WTC11 (cell line): ENCODE data around the gene BCAM. TPM values are rescaled to one million over a fixed set of nuclear protein-coding genes. Genes with fewer than 3 reads are reported as not detected.

ENCODE experiments used
- ATAC-seq: fragments of 200-7000 bp; cut with Tn5 transposase; 2 replicates; pipeline ENCODE4 v1.10.0; 2021; ENCODE audit warnings: mild to moderate bottlenecking, moderate library complexity
- CTCF ChIA-PET: fragments of 300-600 bp; sonication (Branson Sonifier 250); formaldehyde crosslinking; loops from one replicate; lab custom pipeline; 2021; ENCODE audit warnings: antibody characterized with exemption; lab: Charles Lee
- POLR2A ChIA-PET: fragments of 350-600 bp; sonication (Branson Sonifier 250); formaldehyde crosslinking; loops from one replicate; lab custom pipeline; 2021; ENCODE audit warnings: antibody characterized with exemption; lab: Charles Lee
- DNase-seq: peaks from one replicate; pipeline ENCODE4 v3.0.0; 2021; ENCODE audit warnings: low spot score
- H3K27ac Mint-ChIP-seq: 2 replicates; pipeline ENCODE4 v1.8.0; 2021; ENCODE audit warnings: mixed read lengths
- H3K27me3 Mint-ChIP-seq: 2 replicates; pipeline ENCODE4 v1.8.0; 2021; ENCODE audit warnings: low read depth, mild to moderate bottlenecking, moderate library complexity, mixed read lengths
- H3K36me3 Mint-ChIP-seq: 2 replicates; pipeline ENCODE4 v1.8.0; 2021; ENCODE audit warnings: mixed read lengths
- H3K4me1 Mint-ChIP-seq: 2 replicates; pipeline ENCODE4 v1.8.0; 2022; ENCODE audit warnings: mixed read lengths
- H3K4me3 Mint-ChIP-seq: 2 replicates; pipeline ENCODE4 v1.8.0; 2021; ENCODE audit warnings: mild to moderate bottlenecking, moderate library complexity, mixed read lengths
- H3K9me3 Mint-ChIP-seq: 2 replicates; pipeline ENCODE4 v1.8.0; 2021; ENCODE audit warnings: mixed read lengths
- ARID4B ChIP-seq: sonication (generic); formaldehyde crosslinking; IDR thresholded peaks from 2 replicates; pipeline ENCODE4 v1.8.0; 2023; ENCODE audit warnings: missing genetic modification reagents, mild to moderate bottlenecking, borderline replicate concordance
- ATF1 ChIP-seq: sonication (generic); formaldehyde crosslinking; IDR thresholded peaks from 2 replicates; pipeline ENCODE4 v1.8.1; 2023; ENCODE audit warnings: mild to moderate bottlenecking, moderate library complexity, missing genetic modification reagents
- E2F4 ChIP-seq: sonication (generic); formaldehyde crosslinking; IDR thresholded peaks from 2 replicates; pipeline ENCODE4 v1.8.1; 2022; ENCODE audit warnings: low read depth, mild to moderate bottlenecking, moderate library complexity, missing genetic modification reagents, borderline replicate concordance
- ERG ChIP-seq: fragments of 250-450 bp; sonication (Bioruptor Pico); IDR thresholded peaks from 2 replicates; pipeline ENCODE4 v1.8.0; 2021; ENCODE audit warnings: mild to moderate bottlenecking
- ETV6 ChIP-seq: sonication (generic); formaldehyde crosslinking; IDR thresholded peaks from 2 replicates; pipeline ENCODE4 v1.8.1; 2022; ENCODE audit warnings: mild to moderate bottlenecking, missing genetic modification reagents
- FOXK1 ChIP-seq: sonication (generic); formaldehyde crosslinking; IDR thresholded peaks from 2 replicates; pipeline ENCODE4 v1.8.0; 2022; ENCODE audit warnings: mild to moderate bottlenecking, moderate library complexity, missing genetic modification reagents
- GTF2I ChIP-seq: fragments of 250-450 bp; sonication (Bioruptor Pico); conservative IDR thresholded peaks from 2 replicates; pipeline ENCODE4 v1.4.0; 2021; ENCODE audit warnings: mild to moderate bottlenecking
- HMGA2 ChIP-seq: fragments of 250-450 bp; sonication (Bioruptor Pico); IDR thresholded peaks from 2 replicates; pipeline ENCODE4 v1.4.0; 2021; ENCODE audit warnings: mild to moderate bottlenecking, moderate library complexity
- HMGXB4 ChIP-seq: sonication (generic); formaldehyde crosslinking; IDR thresholded peaks from 2 replicates; pipeline ENCODE4 v1.8.1; 2023; ENCODE audit warnings: mild to moderate bottlenecking, moderate library complexity, missing genetic modification reagents
- JAZF1 ChIP-seq: fragments of 250-450 bp; sonication (Bioruptor Pico); IDR thresholded peaks from 2 replicates; pipeline ENCODE4 v1.9.0; 2021; ENCODE audit warnings: moderate library complexity, mild to moderate bottlenecking, inconsistent platforms
- JUN ChIP-seq: sonication (generic); formaldehyde crosslinking; IDR thresholded peaks from 2 replicates; pipeline ENCODE4 v1.8.0; 2023; ENCODE audit warnings: mild to moderate bottlenecking, missing genetic modification reagents
- MLX ChIP-seq: sonication (generic); formaldehyde crosslinking; IDR thresholded peaks from 2 replicates; pipeline ENCODE4 v1.8.1; 2023; ENCODE audit warnings: mild to moderate bottlenecking, missing genetic modification reagents, moderate library complexity
- MXD4 ChIP-seq: fragments of 250-450 bp; sonication (Bioruptor Pico); IDR thresholded peaks from 2 replicates; pipeline ENCODE4 v1.8.0; 2021; ENCODE audit warnings: mild to moderate bottlenecking, moderate library complexity, borderline replicate concordance
- NFATC4 ChIP-seq: fragments of 250-450 bp; sonication (Bioruptor Pico); IDR thresholded peaks from 2 replicates; pipeline ENCODE4 v1.9.0; 2021; ENCODE audit warnings: mild to moderate bottlenecking
- USF1 ChIP-seq: sonication (generic); formaldehyde crosslinking; IDR thresholded peaks from 2 replicates; pipeline ENCODE4 v1.8.0; 2022; ENCODE audit warnings: mild to moderate bottlenecking, missing genetic modification reagents
- ZBTB21 ChIP-seq: sonication (generic); formaldehyde crosslinking; IDR thresholded peaks from 2 replicates; pipeline ENCODE4 v1.8.1; 2023; ENCODE audit warnings: mild to moderate bottlenecking, missing genetic modification reagents, borderline replicate concordance
- ZBTB43 ChIP-seq: sonication (generic); formaldehyde crosslinking; IDR thresholded peaks from 2 replicates; pipeline ENCODE4 v1.8.1; 2023; ENCODE audit warnings: mild to moderate bottlenecking, missing genetic modification reagents
- ZNF263 ChIP-seq: sonication (generic); formaldehyde crosslinking; IDR thresholded peaks from 2 replicates; pipeline ENCODE4 v1.8.1; 2022; ENCODE audit warnings: low read depth, mild to moderate bottlenecking, moderate library complexity, missing genetic modification reagents
- total RNA-seq: library from RNA; stranded (reverse); gene quantifications from 3 replicates; pipeline ENCODE4 v1.2.3, GENCODE V29; 2021

BCAM gene
- total RNA-seq, 1 experiment from 2014 or later: 73.1 TPM

- POLR2A ChIA-PET: interaction anchor here (0.7 to 1.6 kb wide), 2 partner anchors 18 to 182 kb away, joined by 6 read pairs; no protein-coding TSS in a partner anchor
- H3K4me3 Mint-ChIP-seq: no peak overlapping the region
These were observed 33.1 kb upstream of the BCAM start for GRCh38 chr19:44775676-44776240.

More at GRCh38 chr19:44775676-44776240, 33.1 kb upstream of the BCAM start:
- ATAC-seq (no peak), DNase-seq (no peak)
- peaks cover 10% of the 10 kb centered on the region for H3K4me1 Mint-ChIP-seq
- no peaks in the 10 kb centered on the region for H3K9me3 Mint-ChIP-seq
- CTCF ChIA-PET: interaction anchor here (0.6 to 9.8 kb wide), 5 partner anchors 9 to 119 kb away, joined by 3 to 548 read pairs (median 6); no protein-coding TSS in a partner anchor
- no peaks in the 10 kb centered on the region for H3K36me3 Mint-ChIP-seq
- TF ChIP-seq ERG (no peak), USF1 (no peak), MLX (CRISPR knock-in tag) (no peak), ZBTB43 (CRISPR knock-in tag) (no peak), ZBTB21 (CRISPR knock-in tag) (no peak), JAZF1 (CRISPR knock-in tag) (no peak), FOXK1 (CRISPR knock-in tag) (no peak), ATF1 (CRISPR knock-in tag) (no peak), HMGA2 (CRISPR knock-in tag) (no peak), NFATC4 (CRISPR knock-in tag) (no peak), GTF2I (CRISPR knock-in tag) (no peak), ETV6 (no peak), JUN (CRISPR knock-in tag) (no peak), MXD4 (CRISPR knock-in tag) (no peak), E2F4 (CRISPR knock-in tag) (no peak), ZNF263 (CRISPR knock-in tag) (no peak), ARID4B (CRISPR knock-in tag) (no peak), HMGXB4 (no peak)
- H3K27me3 Mint-ChIP-seq: peaks cover 17% of the 10 kb centered on the region
- H3K27ac Mint-ChIP-seq: no peak overlapping the region
